HCT116 (cell line): ENCODE data around the gene ZBTB16.

Experiments used
- CTCF ChIP-seq, 3 experiments: fragments of 200-600 bp in 1 of 3; sonication (generic) in 1 of 3; IDR thresholded peaks in 2 of 3; conservative IDR thresholded peaks in 1 of 3; 2 replicates each; pipeline ENCODE4 v1.5.1; 2012 to 2017; ENCODE audit warnings: low read depth in 2 of 3, low read length in 2 of 3, antibody characterized with exemption in 1 of 3, borderline replicate concordance in 1 of 3, control low read depth in 1 of 3, mild to moderate bottlenecking in 1 of 3, mixed read lengths in 1 of 3, mixed run types in 1 of 3, moderate library complexity in 1 of 3; ENCODE audit not compliant: insufficient read depth in 1 of 3
- EGR1 ChIP-seq: IDR thresholded peaks from 2 replicates; pipeline ENCODE4 v1.6.1; 2012; ENCODE audit warnings: low read depth
- ELF1 ChIP-seq: IDR thresholded peaks from 2 replicates; pipeline ENCODE4 v1.6.1; 2012; ENCODE audit warnings: low read depth, borderline replicate concordance
- EZH2 ChIP-seq: fragments of 200-600 bp; sonication (generic); IDR thresholded peaks from 2 replicates; pipeline ENCODE4 v1.6.1; 2017; ENCODE audit warnings: antibody characterized with exemption, mixed run types
- EZH2phosphoT487 ChIP-seq: fragments of 200-600 bp; IDR thresholded peaks from 2 replicates; pipeline ENCODE4 v1.6.1; 2018; ENCODE audit warnings: antibody characterized with exemption, borderline replicate concordance
- JUND ChIP-seq: IDR thresholded peaks from 2 replicates; pipeline ENCODE4 v1.6.1; 2012
- POLR2A ChIP-seq: IDR thresholded peaks from 2 replicates; pipeline ENCODE4 v1.7.0; 2011; ENCODE audit warnings: borderline replicate concordance; ENCODE audit not compliant: insufficient read depth, insufficient read length; ENCODE audit errors: extremely low read depth
- REST ChIP-seq: IDR thresholded peaks from 2 replicates; pipeline ENCODE4 v1.6.1; 2012; ENCODE audit warnings: low read depth
- ZNF274 ChIP-seq: fragments of 200-500 bp; sonication (Bioruptor generic); IDR thresholded peaks from 2 replicates; pipeline ENCODE4 v1.6.1; 2014; ENCODE audit warnings: mild to moderate bottlenecking, low read depth, low read length, inconsistent platforms

GRCh38 chr11:114122686-114123085, 63.2 kb downstream of the ZBTB16 start:
- TF ChIP-seq EZH2, result no peak
- TF ChIP-seq CTCF (IDR thresholded peaks at IDR 0.05 in 2 of 3, conservative IDR thresholded peaks at IDR 0.05 in 1 of 3; ENCODE audit: borderline replicate concordance in 1 of 3, insufficient read depth in 1 of 3, low read depth in 2 of 3, low read length in 2 of 3), result no peak
- no peak for TF ChIP-seq EZH2phosphoT487
- TF ChIP-seq POLR2A, result no peak
- no peak for TF ChIP-seq REST
- TF ChIP-seq JUND, result no peak
- no peak for TF ChIP-seq ELF1
- TF ChIP-seq ZNF274, result no peak
- TF ChIP-seq EGR1, result no peak
